Cardiac septum (tissue), 1 donor: ENCODE data around the gene CAMK2B. TPM values are rescaled to one million over a fixed set of nuclear protein-coding genes. Genes with fewer than 3 reads are reported as not detected.

Experiments used
- DNase-seq: peaks from one replicate; pipeline ENCODE4 v3.0.0-alpha.2; 2020; ENCODE audit warnings: low spot score
- intact Hi-C: fragments of 100-400 bp; cut with DNase I; formaldehyde crosslinking; loops from one replicate; pipeline ENCODE4 v1.14.0; 2022
- total RNA-seq: library from RNA; stranded (reverse); fragmentation: NEBNext Ultra II Directional; extraction: Animal tissue kit (Norgen Biotek cat#: 25700); gene quantifications from one replicate; pipeline ENCODE4 v1.2.1, GENCODE V29; 2021
- donor health status: DM: no; HTN: no; CAD: no.

CAMK2B gene
- total RNA-seq, 1 donor from 2014 or later = 149 TPM

- intact Hi-C loops = no loop called here
- DNase-seq = peak; percentile 74
Measured at GRCh38 chr7:44281811-44282600, 43.4 kb downstream of the CAMK2B start.

GRCh38 chr7:44280993-44281721 lies 44.2 kb downstream of the CAMK2B start:
- intact Hi-C loops = no loop called here
- peak; percentile 73 for DNase-seq

- intact Hi-C loops = no loop called here
- DNase-seq = peak; percentile 60
Measured at GRCh38 chr7:44280636-44280992, 44.8 kb downstream of the CAMK2B start.

GRCh38 chr7:44279731-44280505 lies 45.5 kb downstream of the CAMK2B start:
- DNase-seq = peak; percentile 69
- intact Hi-C loops = no loop called here

GRCh38 chr7:44279286-44279685 lies 46.1 kb downstream of the CAMK2B start:
- intact Hi-C loops = no loop called here
- DNase-seq = peak; percentile 66

- intact Hi-C loops = no loop called here
- DNase-seq = peak; percentile 68
Measured at GRCh38 chr7:44278451-44279161, 46.8 kb downstream of the CAMK2B start.

- peak; percentile 82 for DNase-seq
- intact Hi-C loops = no loop called here
Measured at GRCh38 chr7:44277851-44278250, 47.5 kb downstream of the CAMK2B start.

- DNase-seq = peak; percentile 69
- intact Hi-C loops = no loop called here
Measured at GRCh38 chr7:44277391-44277790, 48.0 kb downstream of the CAMK2B start.

- peak; percentile 63 for DNase-seq
- intact Hi-C loops = no loop called here
Measured at GRCh38 chr7:44276571-44277221, 48.7 kb downstream of the CAMK2B start.

GRCh38 chr7:44275957-44276570 lies 49.3 kb downstream of the CAMK2B start:
- intact Hi-C loops = no loop called here
- peak; percentile 17 for DNase-seq

- DNase-seq = no peak
- intact Hi-C loops = no loop called here
Measured at GRCh38 chr7:44275146-44275545, 50.2 kb downstream of the CAMK2B start.

- intact Hi-C loops = no loop called here
- DNase-seq = no peak
Measured at GRCh38 chr7:44274623-44274975, 50.8 kb downstream of the CAMK2B start.

- DNase-seq = no peak
- intact Hi-C loops = no loop called here
Measured at GRCh38 chr7:44273681-44274622, 51.4 kb downstream of the CAMK2B start.

- intact Hi-C loops = no loop called here
- DNase-seq = no peak
Measured at GRCh38 chr7:44272981-44273380, 52.4 kb downstream of the CAMK2B start.

- intact Hi-C loops = no loop called here
- no peak for DNase-seq
Measured at GRCh38 chr7:44272456-44272855, 52.9 kb downstream of the CAMK2B start.

GRCh38 chr7:44269943-44270493 lies 55.4 kb downstream of the CAMK2B start:
- intact Hi-C loops = no loop called here
- no peak for DNase-seq

GRCh38 chr7:44269417-44269816 lies 56.0 kb downstream of the CAMK2B start:
- no peak for DNase-seq
- intact Hi-C loops = no loop called here

GRCh38 chr7:44268671-44269070 lies 56.7 kb downstream of the CAMK2B start:
- intact Hi-C loops = no loop called here
- DNase-seq = no peak
